ENCODE measurements around the gene PBXIP1. TPM values are rescaled to one million over a fixed set of nuclear protein-coding genes. Genes with fewer than 3 reads are reported as not detected.

Gene PBXIP1
- polyA plus RNA-seq, 3 donors = 23.1 to 31.7 (median 24.0) TPM

DNA sequence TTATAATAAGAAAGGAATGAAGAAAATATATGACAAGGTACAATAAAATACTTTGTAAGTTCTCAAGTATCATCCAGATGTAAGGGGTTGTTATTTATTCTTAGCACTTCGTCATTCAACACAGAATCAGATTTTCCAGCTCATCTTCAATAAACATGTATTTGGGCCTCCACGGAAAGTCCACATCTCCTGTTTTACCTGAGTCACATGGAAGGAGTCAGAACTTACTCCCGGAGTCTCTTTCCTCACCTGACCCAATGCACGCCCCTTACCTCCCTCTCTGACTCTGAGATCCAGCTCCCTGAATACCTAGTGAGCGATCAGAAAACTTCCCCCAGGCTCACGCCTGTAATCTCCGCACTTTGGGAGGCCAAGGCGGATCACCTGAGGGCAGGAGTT, 17.9 kb downstream of the PBXIP1 start:
- H3K27ac Mint-ChIP-seq = peak overlapping the region; percentile 99 to 100 (median 99)
- H3K27me3 ChIP-seq (ENCODE audit: control insufficient read depth in 2 of 2, insufficient read depth in 2 of 2, low read length in 2 of 2) = no peaks in the 10 kb centered on the region
- peak overlapping the region; percentile 90 for H3K4me2 ChIP-seq (replicated peaks; ENCODE audit: extremely low read depth, low read length, poor library complexity, severe bottlenecking)
- H3K27me3 Mint-ChIP-seq (ENCODE audit: low read depth in 3 of 3) = peaks cover 0 to 2% (median 0%) of the 10 kb centered on the region in 3 donors
- peak overlapping the region; percentile 28 to 99 for H3K4me3 Mint-ChIP-seq
- peaks cover 15% of the 10 kb centered on the region for H3K79me2 ChIP-seq (ENCODE audit: insufficient read depth, low read length)
- peak overlapping the region; percentile 97 to 100 for H3K27ac ChIP-seq (ENCODE audit: low read depth in 1 of 2, low read length in 2 of 2)
- H3K9me3 Mint-ChIP-seq = peaks cover 0 to 2% (median 0%) of the 10 kb centered on the region in 7 donors
- no peaks in the 10 kb centered on the region for H3K36me3 ChIP-seq (replicated peaks in 1 of 2; ENCODE audit: control insufficient read depth in 1 of 2, insufficient read depth in 2 of 2, low read length in 2 of 2)
- H3K4me3 ChIP-seq (replicated peaks in 1 of 3; ENCODE audit: low read depth in 2 of 3, low read length in 3 of 3) = peak overlapping the region; percentile 53 to 78 (median 76)
- no peaks in the 10 kb centered on the region for H3K9me3 ChIP-seq (replicated peaks in 1 of 2; ENCODE audit: control insufficient read depth in 1 of 2, insufficient read depth in 1 of 2, low read length in 2 of 2)
- H4K20me1 ChIP-seq (ENCODE audit: insufficient read depth, low read length) = no peaks in the 10 kb centered on the region
- H3K4me1 ChIP-seq (ENCODE audit: control insufficient read depth in 1 of 2, insufficient read depth in 2 of 2, low read length in 2 of 2) = peaks cover 42 to 56% of the 10 kb centered on the region in 2 donors
- peaks cover 3% of the 10 kb centered on the region in 2 donors for H3K36me3 Mint-ChIP-seq
- no peak for DNase-seq
- intact Hi-C loops (cut with micrococcal nuclease) = loop anchor here in 1 of 2 donors (10.0 kb wide), 1 partner anchor 383 kb away; the partner anchor contains the start of gene UBE2Q1
- 98% methylated on average over 7 of the region's 8 CpGs for WGBS (ENCODE audit: insufficient coverage)
- H2AFZ ChIP-seq (ENCODE audit: insufficient read depth, low read depth, low read length, poor library complexity, severe bottlenecking) = peak overlapping the region; percentile 90
- H3K4me1 Mint-ChIP-seq = peaks cover 69% of the 10 kb centered on the region
- peak overlapping the region; percentile 95 for H3K9ac ChIP-seq (ENCODE audit: insufficient read depth, low read length, poor library complexity, severe bottlenecking)
- TF ChIP-seq, protein P1, sequence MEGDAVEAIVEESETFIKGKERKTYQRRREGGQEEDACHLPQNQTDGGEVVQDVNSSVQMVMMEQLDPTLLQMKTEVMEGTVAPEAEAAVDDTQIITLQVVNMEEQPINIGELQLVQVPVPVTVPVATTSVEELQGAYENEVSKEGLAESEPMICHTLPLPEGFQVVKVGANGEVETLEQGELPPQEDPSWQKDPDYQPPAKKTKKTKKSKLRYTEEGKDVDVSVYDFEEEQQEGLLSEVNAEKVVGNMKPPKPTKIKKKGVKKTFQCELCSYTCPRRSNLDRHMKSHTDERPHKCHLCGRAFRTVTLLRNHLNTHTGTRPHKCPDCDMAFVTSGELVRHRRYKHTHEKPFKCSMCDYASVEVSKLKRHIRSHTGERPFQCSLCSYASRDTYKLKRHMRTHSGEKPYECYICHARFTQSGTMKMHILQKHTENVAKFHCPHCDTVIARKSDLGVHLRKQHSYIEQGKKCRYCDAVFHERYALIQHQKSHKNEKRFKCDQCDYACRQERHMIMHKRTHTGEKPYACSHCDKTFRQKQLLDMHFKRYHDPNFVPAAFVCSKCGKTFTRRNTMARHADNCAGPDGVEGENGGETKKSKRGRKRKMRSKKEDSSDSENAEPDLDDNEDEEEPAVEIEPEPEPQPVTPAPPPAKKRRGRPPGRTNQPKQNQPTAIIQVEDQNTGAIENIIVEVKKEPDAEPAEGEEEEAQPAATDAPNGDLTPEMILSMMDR (IDR thresholded peaks at IDR 0.05) = no peak

DNA sequence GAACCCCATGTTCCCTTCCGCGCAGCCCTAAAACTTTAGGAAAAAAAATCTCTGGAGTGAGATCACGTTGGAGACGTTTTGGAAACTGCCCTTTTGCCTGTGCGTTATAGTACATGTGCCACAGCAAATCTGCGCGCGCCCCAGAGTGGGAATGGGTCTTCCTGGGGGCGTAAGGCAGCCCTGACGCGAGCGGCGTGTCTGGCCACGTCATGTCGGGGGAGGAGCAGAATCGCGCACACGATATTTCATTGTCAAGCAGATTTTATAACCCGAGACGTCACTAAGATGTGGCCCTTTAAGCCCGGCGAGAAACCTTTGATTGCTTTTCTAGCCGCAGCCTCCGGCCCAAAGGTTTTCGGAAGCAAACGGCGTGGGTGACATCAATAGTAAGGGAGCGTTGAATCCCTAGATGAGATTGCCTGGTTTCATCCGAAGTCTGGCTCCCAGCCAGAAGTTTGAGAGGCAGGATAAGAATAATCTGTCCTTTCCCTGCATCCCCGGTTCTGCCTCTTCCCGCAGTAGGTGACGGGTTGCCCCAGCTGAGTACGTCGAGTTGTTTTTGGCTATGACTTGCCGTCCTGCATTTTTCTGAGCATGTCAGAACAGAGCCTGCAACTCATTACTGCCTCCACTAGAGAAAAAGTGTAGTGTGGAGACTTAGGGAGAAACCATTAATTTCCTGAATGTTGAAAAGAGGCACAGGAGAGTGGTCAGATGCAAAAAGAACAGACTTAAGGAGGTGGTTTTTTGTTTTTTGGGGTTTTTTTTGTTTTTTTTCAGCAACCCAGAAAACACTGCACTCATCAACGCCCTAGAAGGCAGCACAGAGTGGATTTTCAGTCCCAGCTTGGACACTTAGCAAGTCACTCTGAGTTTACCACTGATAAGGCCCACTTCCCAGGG, 18.6 kb downstream of the PBXIP1 start:
- Histone ChIP-seq H3K4me2 (replicated peaks; ENCODE audit: extremely low read depth, low read length, poor library complexity, severe bottlenecking) (peak overlapping the region; percentile 90), H3K4me1 (ENCODE audit: control insufficient read depth in 1 of 2, insufficient read depth in 2 of 2, low read length in 2 of 2) (peaks cover 36 to 49% of the 10 kb centered on the region in 2 donors), H3K27ac (ENCODE audit: low read depth in 1 of 2, low read length in 2 of 2) (peak overlapping the region; percentile 97 to 100), H3K9ac (ENCODE audit: insufficient read depth, low read length, poor library complexity, severe bottlenecking) (peak overlapping the region; percentile 95), H3K4me3 (replicated peaks in 1 of 3; ENCODE audit: low read depth in 2 of 3, low read length in 3 of 3) (peak overlapping the region; percentile 53 to 78 (median 76)), H2AFZ (ENCODE audit: insufficient read depth, low read depth, low read length, poor library complexity, severe bottlenecking) (peak overlapping the region; percentile 90), H3K36me3 (replicated peaks in 1 of 2; ENCODE audit: control insufficient read depth in 1 of 2, insufficient read depth in 2 of 2, low read length in 2 of 2) (peaks cover 0 to under 1% of the 10 kb centered on the region in 2 donors), H3K27me3 (ENCODE audit: control insufficient read depth in 2 of 2, insufficient read depth in 2 of 2, low read length in 2 of 2) (no peaks in the 10 kb centered on the region), H3K9me3 (replicated peaks in 1 of 2; ENCODE audit: control insufficient read depth in 1 of 2, insufficient read depth in 1 of 2, low read length in 2 of 2) (no peaks in the 10 kb centered on the region), H4K20me1 (ENCODE audit: insufficient read depth, low read length) (no peaks in the 10 kb centered on the region), H3K79me2 (ENCODE audit: insufficient read depth, low read length) (peaks cover 15% of the 10 kb centered on the region)
- intact Hi-C loops (cut with micrococcal nuclease) = loop anchor here in 1 of 2 donors (10.0 kb wide), 1 partner anchor 383 kb away; the partner anchor contains the start of gene UBE2Q1
- H3K27ac Mint-ChIP-seq = peak overlapping the region; percentile 99 to 100 (median 99)
- H3K4me1 Mint-ChIP-seq = peaks cover 63% of the 10 kb centered on the region
- H3K9me3 Mint-ChIP-seq = peaks cover 0 to 2% (median 0%) of the 10 kb centered on the region in 7 donors
- WGBS (ENCODE audit: insufficient coverage) = 0% methylated on average over 31 of the region's 36 CpGs
- H3K4me3 Mint-ChIP-seq = peak overlapping the region; percentile 98 to 99
- peak; percentile 80 to 96 (median 91) for DNase-seq
- TF ChIP-seq, protein P1 (IDR thresholded peaks at IDR 0.05) = no peak
- peaks cover 0 to 2% (median 0%) of the 10 kb centered on the region in 3 donors for H3K27me3 Mint-ChIP-seq (ENCODE audit: low read depth in 3 of 3)
- peaks cover 3% of the 10 kb centered on the region in 2 donors for H3K36me3 Mint-ChIP-seq
